SJSA1 (cell line): Measurements from ENCODE around the gene TRIM9. TPM values are rescaled to one million over a fixed set of nuclear protein-coding genes. Genes with fewer than 3 reads are reported as not detected.

Experiments used
- DNase-seq, 2 experiments: peaks; one replicate each; pipeline ENCODE4 v3.0.0-alpha.2; 2015 to 2020; ENCODE audit warnings: low spot score in 2 of 2, low read depth in 1 of 2
- H3K27ac ChIP-seq: fragments of 250-450 bp; sonication (Bioruptor Pico); 2 replicates; pipeline ENCODE4 v1.5.1; 2020; ENCODE audit warnings: mild to moderate bottlenecking, moderate library complexity
- H3K27me3 ChIP-seq: fragments of 250-450 bp; sonication (Bioruptor Pico); replicated peaks from 2 replicates; pipeline ENCODE4 v1.5.1; 2020; ENCODE audit warnings: mild to moderate bottlenecking, moderate library complexity
- H3K36me3 ChIP-seq: fragments of 250-450 bp; sonication (Bioruptor Pico); 2 replicates; pipeline ENCODE4 v1.5.1; 2020; ENCODE audit warnings: mild to moderate bottlenecking
- H3K4me1 ChIP-seq: fragments of 250-450 bp; sonication (Bioruptor Pico); replicated peaks from 2 replicates; pipeline ENCODE4 v1.6.1; 2021; ENCODE audit warnings: mild to moderate bottlenecking
- H3K4me3 ChIP-seq: fragments of 250-450 bp; sonication (Bioruptor Pico); 2 replicates; pipeline ENCODE4 v1.5.1; 2020; ENCODE audit warnings: mild to moderate bottlenecking
- H3K9me3 ChIP-seq: fragments of 250-450 bp; sonication (Bioruptor Pico); replicated peaks from 2 replicates; pipeline ENCODE4 v1.5.1; 2020; ENCODE audit warnings: mild to moderate bottlenecking
- total RNA-seq: library from RNA; depleted of rRNA; stranded (reverse); fragments of >200 nt; shearing (Covaris generic); gene quantifications from 2 replicates; pipeline ENCODE4 v1.2.3, GENCODE V29; 2014; rRNA removed

The TRIM9 gene
- 0.16 TPM in 1 of 2 replicates, not detected in the other for total RNA-seq

DNA sequence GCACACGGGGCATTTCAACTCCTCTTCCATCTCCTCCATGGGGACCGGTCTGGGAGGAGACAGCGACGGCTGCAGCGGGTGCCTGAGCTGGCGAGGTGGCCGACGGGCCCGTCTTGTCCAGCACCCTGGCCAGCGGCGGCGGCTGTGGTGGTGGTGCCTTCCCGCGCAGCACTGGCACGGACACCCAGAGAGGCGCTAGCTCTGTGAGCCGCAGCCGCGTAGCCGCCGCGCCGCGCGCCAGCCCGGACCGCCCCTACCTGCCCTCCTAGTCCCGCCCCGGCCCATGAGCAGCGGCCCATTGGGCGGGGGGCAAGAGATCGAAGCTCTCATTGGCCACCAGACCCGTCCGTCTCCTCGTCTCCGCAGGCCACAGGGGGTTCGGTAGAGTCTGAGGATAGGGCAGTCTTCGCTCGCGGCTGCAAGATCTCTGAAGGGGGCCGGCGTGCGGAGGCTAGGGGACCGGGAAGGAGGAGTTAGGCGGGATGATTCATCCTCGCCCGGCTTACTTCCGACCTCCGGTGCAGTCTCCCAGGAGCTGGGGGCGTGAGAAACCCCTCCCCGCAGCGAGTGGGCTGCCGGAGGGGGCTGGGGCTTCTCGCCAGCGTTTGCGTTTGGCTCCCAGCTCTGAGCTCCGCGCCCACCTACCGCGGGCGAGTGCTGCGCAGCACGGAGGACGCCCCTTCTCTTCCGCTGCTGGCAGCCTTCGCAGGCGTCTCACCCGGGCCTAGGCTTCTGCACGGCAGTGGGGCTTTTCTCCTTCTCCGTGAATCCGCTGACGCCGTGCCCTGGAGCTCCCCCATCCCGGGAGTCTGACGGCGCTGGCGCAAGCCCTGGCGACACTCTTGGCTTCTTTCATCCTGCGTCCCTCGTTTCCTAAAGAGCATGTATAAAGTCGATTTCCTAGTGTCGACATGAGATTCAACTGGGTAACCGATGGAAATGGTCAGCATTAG, at the start of gene TRIM9:
TRIM9 (minus strand) TSS at position 205 of the 953 bp plus-strand sequence; CDS start at position 39, 166 bp downstream.
- peaks cover 56% of the 10 kb centered on the region for H3K27me3 ChIP-seq
- no peaks in the 10 kb centered on the region for H3K36me3 ChIP-seq
- no peak within 1 kb of the TSS for H3K27ac ChIP-seq
- peaks cover 19% of the 10 kb centered on the region for H3K4me1 ChIP-seq
- H3K4me3 ChIP-seq, result peak within 1 kb of the TSS; percentile 36
- DNase-seq, result peak; percentile 80 to 84
- H3K9me3 ChIP-seq, result no peaks in the 10 kb centered on the region

- no peaks in the 10 kb centered on the region for H3K27me3 ChIP-seq
- no peaks in the 10 kb centered on the region for H3K36me3 ChIP-seq
- DNase-seq, result no peak
- H3K9me3 ChIP-seq, result no peaks in the 10 kb centered on the region
- H3K4me1 ChIP-seq, result no peaks in the 10 kb centered on the region
- H3K4me3 ChIP-seq, result no peak overlapping the region
- no peak overlapping the region for H3K27ac ChIP-seq
Observed at GRCh38 chr14:51140856-51141255, 46.0 kb upstream of the TRIM9 start.

DNA sequence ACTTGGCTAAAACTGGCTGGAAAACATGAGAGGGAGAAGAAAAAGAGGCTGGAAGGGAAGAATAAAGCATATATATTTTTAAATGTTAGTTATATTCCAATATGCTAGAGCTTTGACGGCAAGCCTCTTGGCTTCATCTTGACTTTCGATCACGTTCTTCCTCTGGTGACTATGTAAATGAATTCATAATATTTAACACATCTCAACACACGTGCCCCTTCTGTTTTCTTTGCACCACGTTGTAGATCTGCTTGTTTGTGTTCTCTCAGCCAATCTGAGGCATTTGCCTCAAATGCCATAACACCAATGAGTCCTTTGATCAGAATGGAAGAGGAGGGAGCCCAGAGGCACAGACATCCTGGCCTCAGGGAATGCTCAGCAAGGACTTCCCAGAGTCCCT, 45.4 kb upstream of the TRIM9 start:
- no peaks in the 10 kb centered on the region for H3K9me3 ChIP-seq
- H3K4me1 ChIP-seq, result no peaks in the 10 kb centered on the region
- no peak for DNase-seq
- no peak overlapping the region for H3K27ac ChIP-seq
- H3K27me3 ChIP-seq, result no peaks in the 10 kb centered on the region
- no peaks in the 10 kb centered on the region for H3K36me3 ChIP-seq
- no peak overlapping the region for H3K4me3 ChIP-seq

GRCh38 chr14:51139121-51139681, 44.3 kb upstream of the TRIM9 start:
- H3K27me3 ChIP-seq, result no peaks in the 10 kb centered on the region
- H3K27ac ChIP-seq, result no peak overlapping the region
- DNase-seq, result no peak
- H3K4me1 ChIP-seq, result no peaks in the 10 kb centered on the region
- H3K36me3 ChIP-seq, result no peaks in the 10 kb centered on the region
- no peak overlapping the region for H3K4me3 ChIP-seq
- no peaks in the 10 kb centered on the region for H3K9me3 ChIP-seq

GRCh38 chr14:51138404-51139103, 43.6 kb upstream of the TRIM9 start:
- Histone ChIP-seq H3K4me3 (no peak overlapping the region), H3K4me1 (no peaks in the 10 kb centered on the region), H3K9me3 (no peaks in the 10 kb centered on the region), H3K27ac (no peak overlapping the region), H3K36me3 (no peaks in the 10 kb centered on the region), H3K27me3 (no peaks in the 10 kb centered on the region)
- no peak for DNase-seq

DNA sequence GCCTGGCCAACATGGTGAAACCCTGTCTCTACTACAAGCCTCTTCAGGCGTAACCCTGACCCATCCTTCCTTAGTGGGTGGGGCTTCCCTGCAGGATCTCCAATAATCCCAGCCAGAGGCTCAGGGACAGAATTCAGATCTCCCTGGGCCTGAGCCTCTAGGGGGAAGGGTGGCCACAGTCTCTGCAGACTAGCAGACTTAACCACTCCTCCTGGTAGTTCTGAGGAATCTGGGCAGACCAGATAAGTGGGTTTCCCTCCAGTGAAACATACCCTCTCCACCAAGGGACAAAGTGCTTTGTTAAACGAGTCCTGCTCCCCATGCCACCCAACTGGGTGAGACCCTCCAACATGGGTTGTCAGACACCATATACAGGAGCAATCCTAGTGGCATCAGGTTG, 36.6 kb upstream of the TRIM9 start:
- H3K27me3 ChIP-seq, result no peaks in the 10 kb centered on the region
- H3K4me3 ChIP-seq, result no peak overlapping the region
- no peaks in the 10 kb centered on the region for H3K9me3 ChIP-seq
- no peaks in the 10 kb centered on the region for H3K36me3 ChIP-seq
- DNase-seq, result no peak
- no peaks in the 10 kb centered on the region for H3K4me1 ChIP-seq
- no peak overlapping the region for H3K27ac ChIP-seq

- H3K27ac ChIP-seq, result no peak overlapping the region
- no peaks in the 10 kb centered on the region for H3K4me1 ChIP-seq
- DNase-seq, result no peak
- H3K36me3 ChIP-seq, result no peaks in the 10 kb centered on the region
- H3K27me3 ChIP-seq, result no peaks in the 10 kb centered on the region
- no peak overlapping the region for H3K4me3 ChIP-seq
- no peaks in the 10 kb centered on the region for H3K9me3 ChIP-seq
Observed at GRCh38 chr14:51129130-51129529, 34.2 kb upstream of the TRIM9 start.

- H3K27me3 ChIP-seq, result no peaks in the 10 kb centered on the region; the same call in 1 of the 2 replicates
- no peaks in the 10 kb centered on the region for H3K9me3 ChIP-seq
- no peaks in the 10 kb centered on the region for H3K36me3 ChIP-seq
- no peak for DNase-seq
- no peak overlapping the region for H3K4me3 ChIP-seq
- no peaks in the 10 kb centered on the region for H3K4me1 ChIP-seq
- no peak overlapping the region for H3K27ac ChIP-seq
Observed at GRCh38 chr14:51124029-51124428, 29.1 kb upstream of the TRIM9 start.

DNA sequence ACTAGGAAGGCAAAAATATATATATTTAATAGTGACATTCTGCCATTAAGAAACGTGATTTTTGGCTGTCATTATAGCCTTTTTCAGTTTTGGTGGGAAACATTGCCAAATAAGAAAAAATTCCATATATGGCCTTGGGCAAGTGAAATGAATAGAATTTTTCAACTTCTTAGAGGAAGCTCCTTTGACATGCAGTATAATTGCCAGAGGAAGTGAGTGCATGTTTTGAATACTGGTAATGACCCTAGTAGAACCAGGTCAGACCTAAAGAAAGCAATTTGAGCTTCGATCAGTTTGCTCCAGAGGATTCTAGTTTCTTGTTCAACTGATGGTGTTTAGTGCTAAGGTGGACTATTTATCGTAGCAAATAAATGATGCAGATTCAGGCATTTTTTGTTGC, 26.2 kb upstream of the TRIM9 start:
- Histone ChIP-seq H3K4me3 (no peak overlapping the region), H3K36me3 (no peaks in the 10 kb centered on the region), H3K27me3 (peaks cover 3% of the 10 kb centered on the region), H3K9me3 (no peaks in the 10 kb centered on the region), H3K27ac (no peak overlapping the region), H3K4me1 (no peaks in the 10 kb centered on the region)
- no peak for DNase-seq

GRCh38 chr14:51119411-51120051, 24.6 kb upstream of the TRIM9 start:
- Histone ChIP-seq H3K4me1 (no peaks in the 10 kb centered on the region), H3K27me3 (peaks cover 5% of the 10 kb centered on the region), H3K36me3 (no peaks in the 10 kb centered on the region), H3K4me3 (no peak overlapping the region), H3K9me3 (no peaks in the 10 kb centered on the region), H3K27ac (no peak overlapping the region)
- DNase-seq, result no peak

- Histone ChIP-seq H3K9me3 (no peaks in the 10 kb centered on the region), H3K4me1 (no peaks in the 10 kb centered on the region), H3K27ac (no peak overlapping the region), H3K4me3 (no peak overlapping the region), H3K27me3 (peaks cover 5% of the 10 kb centered on the region), H3K36me3 (no peaks in the 10 kb centered on the region)
- no peak for DNase-seq
Observed at GRCh38 chr14:51118993-51119392, 24.1 kb upstream of the TRIM9 start.

GRCh38 chr14:51117593-51117992, 22.7 kb upstream of the TRIM9 start:
- DNase-seq, result no peak
- H3K27ac ChIP-seq, result no peak overlapping the region
- no peaks in the 10 kb centered on the region for H3K4me1 ChIP-seq
- peaks cover 5% of the 10 kb centered on the region for H3K27me3 ChIP-seq
- no peak overlapping the region for H3K4me3 ChIP-seq
- H3K9me3 ChIP-seq, result no peaks in the 10 kb centered on the region
- no peaks in the 10 kb centered on the region for H3K36me3 ChIP-seq

- Histone ChIP-seq H3K9me3 (no peaks in the 10 kb centered on the region), H3K4me3 (no peak overlapping the region), H3K36me3 (no peaks in the 10 kb centered on the region), H3K4me1 (no peaks in the 10 kb centered on the region), H3K27ac (no peak overlapping the region), H3K27me3 (peaks cover 5% of the 10 kb centered on the region)
- DNase-seq, result no peak
Observed at GRCh38 chr14:51116682-51117081, 21.8 kb upstream of the TRIM9 start.
